Thoracic aorta (tissue), 2 donors: Measurements from ENCODE around the gene GOLPH3L. TPM values are rescaled to one million over a fixed set of nuclear protein-coding genes. Genes with fewer than 3 reads are reported as not detected.

ENCODE experiments used
- ATAC-seq: fragments of 150-250 bp; one replicate; pipeline ENCODE4 v1.8.0; 2017; ENCODE audit warnings: low read depth; ENCODE audit not compliant: insufficient number of reproducible peaks, low FRiP score
- DNase-seq: peaks from one replicate; pipeline ENCODE4 v3.0.0-alpha.2; 2020; ENCODE audit warnings: low spot score
- H3K27ac ChIP-seq, 2 donors: fragments of 200-600 bp; sonication (generic); 1 replicate in 1 of 2; 2 replicates in 1 of 2; pipeline ENCODE4 v1.5.1; 2016; ENCODE audit warnings: mild to moderate bottlenecking in 2 of 2, moderate library complexity in 2 of 2
- H3K27me3 ChIP-seq: fragments of 200-600 bp; sonication (generic); replicated peaks from 2 replicates; pipeline ENCODE4 v1.6.0; 2016; ENCODE audit warnings: mild to moderate bottlenecking; ENCODE audit not compliant: insufficient read depth
- H3K36me3 ChIP-seq: fragments of 200-600 bp; sonication (generic); one replicate; pipeline ENCODE4 v1.5.1; 2016
- H3K4me1 ChIP-seq, 2 donors: fragments of 200-600 bp; sonication (generic); 1 replicate in 1 of 2; 2 replicates in 1 of 2; pipeline versions ENCODE4 v1.5.1 to v1.6.0; 2016; ENCODE audit warnings: low read depth in 2 of 2, mild to moderate bottlenecking in 1 of 2; ENCODE audit not compliant: control insufficient read depth in 1 of 2
- H3K4me3 ChIP-seq: fragments of 200-600 bp; sonication (generic); 2 replicates; pipeline ENCODE4 v1.5.1; 2016; ENCODE audit warnings: mild to moderate bottlenecking
- H3K9me3 ChIP-seq: fragments of 200-600 bp; sonication (generic); 2 replicates; pipeline ENCODE4 v1.5.1; 2016
- total RNA-seq, 2 donors: library from RNA; depleted of rRNA; stranded (reverse); fragments of >200 nt; gene quantifications; one replicate each; pipeline versions ENCODE4 v1.1.0 to v1.2.3, GENCODE V29; 2016
- TF ChIP-seq, protein P1 (sequence below): fragments of 200-600 bp; sonication (generic); IDR thresholded peaks from one replicate; pipeline ENCODE4 v1.5.1; 2019; ENCODE audit warnings: antibody characterized with exemption

GOLPH3L gene
- total RNA-seq, 2 donors from 2014 or later: 13.7 to 15.6 TPM

DNA sequence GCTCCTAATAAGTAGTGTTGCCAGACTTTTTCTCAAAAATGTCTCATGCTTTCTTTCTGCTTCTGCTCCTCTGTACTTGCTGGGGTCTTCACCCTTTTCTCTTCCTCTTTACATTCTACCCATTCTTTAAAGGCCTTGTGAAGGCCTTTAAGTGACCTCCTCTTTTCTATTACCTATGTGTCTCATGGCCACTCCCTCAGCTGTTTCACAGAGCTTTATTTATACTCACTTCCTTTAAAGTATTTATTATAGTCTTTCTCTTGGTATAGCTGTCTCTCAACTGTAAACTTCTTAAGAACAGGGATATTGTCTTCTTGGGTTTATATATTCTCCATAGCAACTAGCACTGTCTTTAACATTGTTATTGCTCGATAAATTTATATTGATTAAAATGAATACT, 792 bp downstream of the GOLPH3L start:
- H3K27me3 ChIP-seq: no peaks in the 10 kb centered on the region
- H3K4me3 ChIP-seq: peak overlapping the region; percentile 85
- H3K4me1 ChIP-seq: peaks cover 10 to 20% of the 10 kb centered on the region in 2 donors
- no peak for DNase-seq
- no peak overlapping the region for H3K27ac ChIP-seq
- H3K36me3 ChIP-seq: peaks cover 8% of the 10 kb centered on the region
- H3K9me3 ChIP-seq: no peaks in the 10 kb centered on the region
- ATAC-seq: no peak
- TF ChIP-seq, protein P1, sequence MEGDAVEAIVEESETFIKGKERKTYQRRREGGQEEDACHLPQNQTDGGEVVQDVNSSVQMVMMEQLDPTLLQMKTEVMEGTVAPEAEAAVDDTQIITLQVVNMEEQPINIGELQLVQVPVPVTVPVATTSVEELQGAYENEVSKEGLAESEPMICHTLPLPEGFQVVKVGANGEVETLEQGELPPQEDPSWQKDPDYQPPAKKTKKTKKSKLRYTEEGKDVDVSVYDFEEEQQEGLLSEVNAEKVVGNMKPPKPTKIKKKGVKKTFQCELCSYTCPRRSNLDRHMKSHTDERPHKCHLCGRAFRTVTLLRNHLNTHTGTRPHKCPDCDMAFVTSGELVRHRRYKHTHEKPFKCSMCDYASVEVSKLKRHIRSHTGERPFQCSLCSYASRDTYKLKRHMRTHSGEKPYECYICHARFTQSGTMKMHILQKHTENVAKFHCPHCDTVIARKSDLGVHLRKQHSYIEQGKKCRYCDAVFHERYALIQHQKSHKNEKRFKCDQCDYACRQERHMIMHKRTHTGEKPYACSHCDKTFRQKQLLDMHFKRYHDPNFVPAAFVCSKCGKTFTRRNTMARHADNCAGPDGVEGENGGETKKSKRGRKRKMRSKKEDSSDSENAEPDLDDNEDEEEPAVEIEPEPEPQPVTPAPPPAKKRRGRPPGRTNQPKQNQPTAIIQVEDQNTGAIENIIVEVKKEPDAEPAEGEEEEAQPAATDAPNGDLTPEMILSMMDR: no peak

DNA sequence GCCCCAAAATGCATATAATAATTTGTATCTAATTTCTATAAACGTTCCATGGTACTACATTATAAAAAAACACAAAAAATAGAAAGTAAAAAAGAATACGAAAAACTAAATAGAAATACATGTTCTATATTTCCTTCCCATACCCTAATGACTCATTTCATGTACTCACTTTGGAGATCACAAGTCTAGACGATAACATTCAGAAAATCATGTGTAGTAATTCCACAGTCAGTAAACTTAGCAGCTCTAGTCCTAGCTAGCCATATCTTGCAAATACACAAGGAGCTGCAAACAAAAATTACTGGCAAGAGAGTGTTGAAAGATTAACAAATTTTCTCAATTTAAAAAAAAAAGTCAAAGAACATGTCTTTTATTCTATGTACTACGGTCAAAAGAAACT, 1.4 kb downstream of the GOLPH3L start:
- TF ChIP-seq, protein P1: no peak
- peaks cover 10 to 20% of the 10 kb centered on the region in 2 donors for H3K4me1 ChIP-seq

DNA sequence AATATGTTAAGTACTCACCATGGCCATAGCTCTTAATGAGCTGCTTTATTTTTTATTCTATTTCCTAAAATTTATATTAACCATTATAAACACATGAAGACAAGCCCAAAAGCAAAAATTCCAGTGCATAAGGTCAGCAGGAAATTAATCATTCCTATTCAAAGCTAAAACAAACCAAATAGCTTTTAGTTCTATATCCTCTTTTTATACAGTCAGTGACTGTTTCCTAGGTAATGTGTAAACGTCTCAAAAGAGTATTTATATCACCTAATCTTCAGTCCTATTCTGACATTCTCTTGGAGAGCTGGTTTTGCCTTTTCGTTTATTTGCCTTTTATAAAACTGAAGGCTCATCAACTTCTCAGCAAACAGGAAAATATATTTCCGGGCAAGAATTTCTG, 4.2 kb downstream of the GOLPH3L start:
- H3K27ac ChIP-seq: no peak overlapping the region
- H3K4me3 ChIP-seq: no peak overlapping the region
- ATAC-seq: no peak
- TF ChIP-seq, protein P1: no peak
- H3K36me3 ChIP-seq: peaks cover 13% of the 10 kb centered on the region
- no peaks in the 10 kb centered on the region for H3K9me3 ChIP-seq
- H3K27me3 ChIP-seq: no peaks in the 10 kb centered on the region
- peaks cover 10 to 20% of the 10 kb centered on the region in 2 donors for H3K4me1 ChIP-seq
- DNase-seq: no peak

More for the DNA sequence above, 1.4 kb downstream of the GOLPH3L start:
- ATAC-seq (no peak), DNase-seq (no peak)
- Histone ChIP-seq H3K4me3 (no peak overlapping the region), H3K27me3 (no peaks in the 10 kb centered on the region), H3K9me3 (no peaks in the 10 kb centered on the region), H3K36me3 (peaks cover 8% of the 10 kb centered on the region), H3K27ac (no peak overlapping the region)

DNA sequence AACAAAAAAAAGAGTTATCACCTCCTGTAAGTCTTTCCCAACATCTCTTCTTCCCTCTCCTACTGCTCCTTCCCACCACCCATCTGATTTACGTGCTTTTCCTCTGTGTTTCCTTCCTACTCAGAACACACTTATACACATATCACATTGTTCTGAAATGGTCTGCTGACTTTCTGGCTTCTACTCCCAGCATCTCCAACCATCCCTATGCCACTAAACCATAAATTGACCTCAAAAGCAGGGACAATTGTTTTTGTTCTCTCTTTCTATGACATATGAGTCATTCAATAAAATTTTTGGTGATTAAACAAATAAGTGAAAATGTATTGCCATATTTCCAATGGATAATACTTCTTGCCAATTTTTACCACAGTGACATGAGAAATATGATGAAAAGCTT, 8.2 kb downstream of the GOLPH3L start:
- TF ChIP-seq, protein P1: no peak
- Histone ChIP-seq H3K27me3 (no peaks in the 10 kb centered on the region), H3K9me3 (no peaks in the 10 kb centered on the region), H3K36me3 (peaks cover 9% of the 10 kb centered on the region), H3K4me3 (no peak overlapping the region), H3K4me1 (peaks cover 0 to 3% of the 10 kb centered on the region in 2 donors), H3K27ac (no peak overlapping the region)
- ATAC-seq (no peak), DNase-seq (no peak)

DNA sequence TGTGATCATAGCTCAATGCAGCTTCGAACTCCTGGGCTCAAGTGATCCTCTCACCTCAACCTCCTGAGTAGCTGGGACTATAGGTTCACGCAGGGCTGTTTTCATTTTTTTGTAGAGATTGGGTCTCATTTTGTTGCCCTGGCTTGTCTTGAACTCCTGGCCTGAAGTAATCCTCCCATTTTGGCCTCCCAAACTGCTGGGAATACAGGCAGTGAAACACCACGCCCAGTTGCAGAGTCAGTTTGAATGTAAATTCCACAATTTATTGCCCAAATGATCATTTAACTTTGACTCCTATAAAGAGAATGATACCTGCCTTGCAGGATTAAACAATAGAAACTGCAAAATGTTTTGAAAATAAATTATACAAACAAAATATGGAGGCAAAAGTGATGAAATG, 10.7 kb downstream of the GOLPH3L start:
- Histone ChIP-seq H3K36me3 (peaks cover 9% of the 10 kb centered on the region), H3K4me1 (no peaks in the 10 kb centered on the region), H3K27ac (no peak overlapping the region), H3K27me3 (no peaks in the 10 kb centered on the region), H3K9me3 (no peaks in the 10 kb centered on the region), H3K4me3 (no peak overlapping the region)
- TF ChIP-seq, protein P1: no peak
- no peak for DNase-seq
- ATAC-seq: no peak
